Retinal pigment epithelial cell (primary cell): ENCODE measurements around the gene ACSM2B.
"Not testable (repeated sequence)": the region's sequence is repeated elsewhere in the genome, so short reads cannot be mapped to it uniquely, and the experiment has no call there.

Experiments used
- DNase-seq: peaks from one replicate; pipeline ENCODE4 v3.0.0-alpha.2; 2010; ENCODE audit warnings: low read depth
- H3K4me3 ChIP-seq: 2 replicates; pipeline ENCODE4 v1.5.1; 2011; ENCODE audit warnings: mild to moderate bottlenecking, low read length, control low read depth, moderate library complexity
- CTCF ChIP-seq: conservative IDR thresholded peaks from 2 replicates; pipeline ENCODE4 v1.5.1; 2011; ENCODE audit warnings: low read depth, low read length, control low read depth, inconsistent platforms

ACSM2B gene

DNA sequence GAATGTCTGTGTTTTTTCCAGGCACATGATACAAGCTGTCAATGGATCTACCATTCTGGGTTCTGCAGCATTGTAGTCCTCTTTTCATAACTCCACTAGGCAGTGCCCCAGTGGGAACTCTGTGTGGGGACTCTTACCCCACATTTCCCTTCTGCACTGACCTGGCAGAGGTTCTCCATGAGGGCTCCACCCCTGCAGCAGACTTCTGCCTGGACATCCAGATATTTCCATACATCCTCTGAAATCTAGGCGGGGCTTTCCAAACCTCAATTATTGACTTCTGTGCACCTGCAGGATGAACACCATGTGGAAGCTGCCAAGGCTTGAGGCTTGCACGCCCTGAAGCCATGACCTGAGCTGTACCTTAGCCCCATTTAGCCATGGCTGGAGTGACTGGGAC, 68.9 kb downstream of the ACSM2B start:
- no peak overlapping the region for H3K4me3 ChIP-seq
- DNase-seq, result no peak
- no peak for TF ChIP-seq CTCF

DNA sequence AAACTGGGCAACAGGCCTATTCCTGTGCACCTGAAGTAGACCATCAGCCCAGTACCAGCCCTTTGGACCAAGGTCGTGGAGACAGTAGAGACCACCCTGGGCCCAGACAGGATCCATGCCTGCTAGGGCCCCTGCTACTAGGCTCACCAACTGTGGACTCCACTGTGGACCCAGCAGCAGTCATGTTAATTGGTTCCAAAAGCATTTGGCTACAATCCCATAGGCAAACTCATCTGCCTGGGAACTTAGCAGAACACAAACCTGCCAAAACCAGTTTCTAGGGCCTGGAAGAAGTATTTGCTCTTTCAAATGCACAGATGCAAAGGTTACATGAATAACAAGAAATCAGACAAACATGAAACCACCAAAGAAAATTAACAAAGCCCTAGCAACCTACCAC, 71.7 kb downstream of the ACSM2B start:
- no peak for TF ChIP-seq CTCF
- no peak for DNase-seq
- no peak overlapping the region for H3K4me3 ChIP-seq

- not testable (repeated sequence) for H3K4me3 ChIP-seq, DNase-seq
These were observed 84.7 kb downstream of the ACSM2B start for GRCh38 chr16:20491448-20491847.

DNA sequence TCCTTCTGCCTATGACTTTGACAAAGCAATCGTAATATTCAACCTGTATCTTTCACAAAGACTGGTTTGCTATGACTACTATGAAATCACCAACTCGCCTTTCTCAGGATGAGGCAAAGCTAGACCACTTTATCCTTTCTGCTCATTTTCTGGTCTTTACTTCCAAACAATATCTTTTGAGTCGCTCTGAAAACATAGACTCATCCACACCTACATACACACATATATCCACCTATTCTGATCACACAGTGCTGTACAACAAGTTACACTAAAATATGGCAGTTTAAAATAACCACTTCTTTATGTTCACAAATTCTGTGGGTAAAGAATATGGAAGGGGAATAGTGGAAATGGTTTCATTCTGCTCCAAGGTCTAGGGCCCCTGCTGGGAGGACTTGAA, 85.2 kb downstream of the ACSM2B start:
- H3K4me3 ChIP-seq, DNase-seq: not testable (repeated sequence)
